GM18508 (cell line): ENCODE results near the gene BCLAF3.

ENCODE experiments used
- ATAC-seq: cut with Tn5 transposase; IDR thresholded peaks from one replicate; pipeline ENCODE4 v1.9.1; 2021; ENCODE audit warnings: moderate number of reproducible peaks; ENCODE audit not compliant: insufficient read depth, unreplicated experiment

The BCLAF3 gene

GRCh38 chrX:19972984-19973383 lies 17.9 kb downstream of the BCLAF3 start:
- no peak for ATAC-seq

- no peak for ATAC-seq
Measured at GRCh38 chrX:19968276-19968675, 22.6 kb downstream of the BCLAF3 start.

- ATAC-seq = no peak
Measured at GRCh38 chrX:19966056-19966455, 24.8 kb downstream of the BCLAF3 start.

GRCh38 chrX:19964017-19964710 lies 26.7 kb downstream of the BCLAF3 start:
- ATAC-seq = peak; percentile 68

- no peak for ATAC-seq
Measured at GRCh38 chrX:19960913-19961312, 29.9 kb downstream of the BCLAF3 start.

GRCh38 chrX:19958552-19959486 lies 32.0 kb downstream of the BCLAF3 start:
- ATAC-seq = no peak

GRCh38 chrX:19956923-19957322 lies 33.9 kb downstream of the BCLAF3 start:
- no peak for ATAC-seq

GRCh38 chrX:19956306-19956705 lies 34.6 kb downstream of the BCLAF3 start:
- ATAC-seq = no peak

- no peak for ATAC-seq
Measured at GRCh38 chrX:19955306-19955705, 35.6 kb downstream of the BCLAF3 start.

- ATAC-seq = no peak
Measured at GRCh38 chrX:19954335-19955096, 36.3 kb downstream of the BCLAF3 start.

- no peak for ATAC-seq
Measured at GRCh38 chrX:19953145-19953544, 37.7 kb downstream of the BCLAF3 start.

- no peak for ATAC-seq
Measured at GRCh38 chrX:19949340-19949739, 41.5 kb downstream of the BCLAF3 start.

- no peak for ATAC-seq
Measured at GRCh38 chrX:19947612-19948011, 43.2 kb downstream of the BCLAF3 start.
